GM11168 (cell line): ENCODE data around the gene HMGXB3.
"Not testable (repeated sequence)": the region's sequence is repeated elsewhere in the genome, so short reads cannot be mapped to it uniquely, and the experiment has no call there.

Source experiments
- in situ Hi-C: fragments of 300-500 bp; cut with MboI; formaldehyde crosslinking; loops from one replicate; pipeline ENCODE4 v1.12.0; 2022; ENCODE audit warnings: low sequenced_read_pairs; ENCODE audit not compliant: unreplicated experiment

Gene HMGXB3

GRCh38 chr5:150016537-150016936 lies 16.0 kb downstream of the HMGXB3 start:
- in situ Hi-C loops = no loop called here

GRCh38 chr5:150017226-150018005 lies 16.9 kb downstream of the HMGXB3 start:
- in situ Hi-C loops = no loop called here

GRCh38 chr5:150020249-150020648 lies 19.7 kb downstream of the HMGXB3 start:
- in situ Hi-C loops = no loop called here

GRCh38 chr5:150021491-150022157 lies 21.1 kb downstream of the HMGXB3 start:
- in situ Hi-C loops = no loop called here

- in situ Hi-C loops = no loop called here
Observed at GRCh38 chr5:150022158-150022531, 21.6 kb downstream of the HMGXB3 start.

- in situ Hi-C loops = no loop called here
Observed at GRCh38 chr5:150022681-150023080, 22.1 kb downstream of the HMGXB3 start.

- in situ Hi-C loops = no loop called here
Observed at GRCh38 chr5:150023136-150023535, 22.6 kb downstream of the HMGXB3 start.

GRCh38 chr5:150024346-150024984 lies 23.9 kb downstream of the HMGXB3 start:
- in situ Hi-C loops = no loop called here

GRCh38 chr5:150026682-150027172 lies 26.2 kb downstream of the HMGXB3 start:
- in situ Hi-C loops = no loop called here

- in situ Hi-C loops = not testable (repeated sequence)
Observed at GRCh38 chr5:150028047-150028446, 27.5 kb downstream of the HMGXB3 start.

GRCh38 chr5:150033334-150033733 lies 32.8 kb downstream of the HMGXB3 start:
- in situ Hi-C loops = no loop called here

- in situ Hi-C loops = no loop called here
Observed at GRCh38 chr5:150034662-150035061, 34.1 kb downstream of the HMGXB3 start.

- in situ Hi-C loops = no loop called here
Observed at GRCh38 chr5:150035139-150035895, 34.8 kb downstream of the HMGXB3 start.

GRCh38 chr5:150036513-150036912 lies 36.0 kb downstream of the HMGXB3 start:
- in situ Hi-C loops = no loop called here

GRCh38 chr5:150038547-150038946 lies 38.0 kb downstream of the HMGXB3 start:
- in situ Hi-C loops = no loop called here

GRCh38 chr5:150042459-150042858 lies 41.9 kb downstream of the HMGXB3 start:
- in situ Hi-C loops = no loop called here

- in situ Hi-C loops = no loop called here
Observed at GRCh38 chr5:150043657-150044328, 43.3 kb downstream of the HMGXB3 start.

GRCh38 chr5:150044329-150044681 lies 43.8 kb downstream of the HMGXB3 start:
- in situ Hi-C loops = no loop called here

GRCh38 chr5:150044712-150045111 lies 44.2 kb downstream of the HMGXB3 start:
- in situ Hi-C loops = no loop called here

GRCh38 chr5:150045549-150045948 lies 45.0 kb downstream of the HMGXB3 start:
- in situ Hi-C loops = no loop called here
